ENCODE results near the gene TBC1D1. TPM values are rescaled to one million over a fixed set of nuclear protein-coding genes. Genes with fewer than 3 reads are reported as not detected.

The TBC1D1 gene
- total RNA-seq, 4 donors from 2014 or later, result 122 to 258 (median 139) TPM

DNA sequence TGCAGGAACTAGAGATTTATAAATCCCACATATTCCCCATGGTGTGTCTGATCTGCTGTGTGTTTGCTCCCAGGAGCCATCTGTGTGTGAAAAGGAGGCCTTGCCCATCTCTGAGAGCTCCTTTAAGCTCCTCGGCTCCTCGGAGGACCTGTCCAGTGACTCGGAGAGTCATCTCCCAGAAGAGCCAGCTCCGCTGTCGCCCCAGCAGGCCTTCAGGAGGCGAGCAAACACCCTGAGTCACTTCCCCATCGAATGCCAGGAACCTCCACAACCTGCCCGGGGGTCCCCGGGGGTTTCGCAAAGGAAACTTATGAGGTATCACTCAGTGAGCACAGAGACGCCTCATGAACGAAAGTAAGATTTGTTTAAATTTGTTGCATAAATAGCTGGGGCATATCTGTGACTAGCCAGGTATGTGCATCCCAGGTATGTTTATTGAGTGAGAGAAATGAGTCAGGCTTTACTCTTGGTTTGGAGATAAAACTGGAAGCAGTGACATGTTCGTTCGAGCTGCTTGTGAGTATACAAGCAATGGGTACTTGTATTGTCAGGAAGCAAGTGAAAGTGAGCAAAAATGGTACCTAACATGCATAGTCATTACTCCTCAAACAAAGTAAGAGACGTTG lies 158.8 kb downstream of the TBC1D1 start:
- peaks cover 0 to 10% (median 1%) of the 10 kb centered on the region in 4 donors for H3K36me3 ChIP-seq
- intact Hi-C loops (cut with DNase I; ENCODE audit: low total_unique reads) (no loop called here), in situ Hi-C loops (cut with MboI; ENCODE audit: low pct_ligation_motif_present in 1 of 4, low pct_unique_long_range_greater_than_20kb in 1 of 4, low sequenced_read_pairs in 3 of 4) (loop anchor here (25.0 kb wide), 4 partner anchors 162 to 688 kb away; partner anchors contain the start of gene TBC1D1 (in 1 of the 4))
- no peak overlapping the region for H3K4me3 ChIP-seq
- 75 to 88% methylated on average over 3 to 15 of the region's 15 CpGs for WGBS, 2 donors (ENCODE audit: low coverage in 1 of 2)
- DNase-seq, result no peak
- H3K9me3 ChIP-seq, result no peaks in the 10 kb centered on the region
- peaks cover 0 to 23% (median 17%) of the 10 kb centered on the region in 4 donors for H3K4me1 ChIP-seq
- TF ChIP-seq POLR2AphosphoS5 (IDR thresholded peaks at IDR 0.05) (no peak), POLR2A (IDR thresholded peaks at IDR 0.05) (no peak), EP300 (IDR thresholded peaks at IDR 0.05; ENCODE audit: low read depth) (no peak)
- TF ChIP-seq, protein P1, sequence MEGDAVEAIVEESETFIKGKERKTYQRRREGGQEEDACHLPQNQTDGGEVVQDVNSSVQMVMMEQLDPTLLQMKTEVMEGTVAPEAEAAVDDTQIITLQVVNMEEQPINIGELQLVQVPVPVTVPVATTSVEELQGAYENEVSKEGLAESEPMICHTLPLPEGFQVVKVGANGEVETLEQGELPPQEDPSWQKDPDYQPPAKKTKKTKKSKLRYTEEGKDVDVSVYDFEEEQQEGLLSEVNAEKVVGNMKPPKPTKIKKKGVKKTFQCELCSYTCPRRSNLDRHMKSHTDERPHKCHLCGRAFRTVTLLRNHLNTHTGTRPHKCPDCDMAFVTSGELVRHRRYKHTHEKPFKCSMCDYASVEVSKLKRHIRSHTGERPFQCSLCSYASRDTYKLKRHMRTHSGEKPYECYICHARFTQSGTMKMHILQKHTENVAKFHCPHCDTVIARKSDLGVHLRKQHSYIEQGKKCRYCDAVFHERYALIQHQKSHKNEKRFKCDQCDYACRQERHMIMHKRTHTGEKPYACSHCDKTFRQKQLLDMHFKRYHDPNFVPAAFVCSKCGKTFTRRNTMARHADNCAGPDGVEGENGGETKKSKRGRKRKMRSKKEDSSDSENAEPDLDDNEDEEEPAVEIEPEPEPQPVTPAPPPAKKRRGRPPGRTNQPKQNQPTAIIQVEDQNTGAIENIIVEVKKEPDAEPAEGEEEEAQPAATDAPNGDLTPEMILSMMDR (IDR thresholded peaks at IDR 0.05), result no peak
- no peaks in the 10 kb centered on the region for H3K27me3 ChIP-seq
- H3K27ac ChIP-seq, result peak overlapping the region; percentile 9 to 80 (median 76)

GRCh38 chr4:38050560-38051350 lies 159.9 kb downstream of the TBC1D1 start:
- intact Hi-C loops (cut with DNase I; ENCODE audit: low total_unique reads) (no loop called here), in situ Hi-C loops (cut with MboI; ENCODE audit: low pct_ligation_motif_present in 1 of 4, low pct_unique_long_range_greater_than_20kb in 1 of 4, low sequenced_read_pairs in 3 of 4) (loop anchor here in 3 of 4 donors (25.0 kb wide), 2 partner anchors 262 to 687 kb away; no protein-coding TSS in a partner anchor)
- Histone ChIP-seq H3K27me3 (no peaks in the 10 kb centered on the region), H3K36me3 (peaks cover 0 to 14% (median 0%) of the 10 kb centered on the region in 4 donors), H3K9me3 (no peaks in the 10 kb centered on the region), H3K27ac (peak overlapping the region; percentile 62 to 80 (median 76)), H3K4me1 (peaks cover 0 to 23% (median 17%) of the 10 kb centered on the region in 4 donors), H3K4me3 (no peak overlapping the region)
- WGBS, 2 donors (ENCODE audit: low coverage in 1 of 2), result 69 to 84% methylated on average over 10 of the region's 10 CpGs
- TF ChIP-seq POLR2A (IDR thresholded peaks at IDR 0.05) (no peak), EP300 (IDR thresholded peaks at IDR 0.05; ENCODE audit: low read depth) (no peak), POLR2AphosphoS5 (IDR thresholded peaks at IDR 0.05) (peak in 1 of 3 donors; percentile 22)
- TF ChIP-seq, protein P1 (IDR thresholded peaks at IDR 0.05), result no peak
- no peak for DNase-seq

DNA sequence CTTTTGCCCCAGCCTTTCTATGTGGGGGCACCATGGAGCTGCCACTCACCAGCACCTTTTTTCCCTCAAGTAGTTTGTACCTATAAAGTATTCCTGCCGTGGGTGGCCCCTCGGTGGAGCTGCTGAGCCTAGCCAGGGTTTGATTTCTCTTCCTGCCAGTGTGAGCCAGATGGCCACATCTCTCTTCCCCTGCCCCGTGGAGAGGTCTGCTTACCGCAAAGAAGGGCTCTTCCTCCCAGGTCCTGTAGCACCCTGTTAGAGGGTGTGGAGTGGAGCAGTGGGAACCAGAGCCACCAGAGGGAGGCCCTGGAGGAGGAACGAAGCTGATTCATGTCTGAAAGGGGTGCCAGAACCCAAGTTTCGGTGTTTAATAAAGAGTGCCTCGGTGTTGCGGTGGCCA lies 164.7 kb downstream of the TBC1D1 start:
- Histone ChIP-seq H3K36me3 (peaks cover 0 to 20% (median 0%) of the 10 kb centered on the region in 4 donors), H3K4me3 (no peak overlapping the region), H3K4me1 (peaks cover 0 to 5% (median 0%) of the 10 kb centered on the region in 4 donors), H3K27ac (peak overlapping the region in 3 of 4 donors; percentile 30 to 44 (median 38)), H3K9me3 (no peaks in the 10 kb centered on the region), H3K27me3 (no peaks in the 10 kb centered on the region)
- 64% methylated on average over 8 of the region's 8 CpGs; no CpG with 5 or more reads in 1 of the 2 donors for WGBS, 2 donors (ENCODE audit: low coverage in 1 of 2)
- in situ Hi-C loops (cut with MboI; ENCODE audit: low pct_ligation_motif_present in 1 of 4, low pct_unique_long_range_greater_than_20kb in 1 of 4, low sequenced_read_pairs in 3 of 4) (loop anchor here in 3 of 4 donors (25.0 kb wide), 2 partner anchors 257 to 682 kb away; no protein-coding TSS in a partner anchor), intact Hi-C loops (cut with DNase I; ENCODE audit: low total_unique reads) (no loop called here)
- DNase-seq, result no peak
- TF ChIP-seq POLR2AphosphoS5 (IDR thresholded peaks at IDR 0.05) (no peak), EP300 (IDR thresholded peaks at IDR 0.05; ENCODE audit: low read depth) (no peak), POLR2A (IDR thresholded peaks at IDR 0.05) (no peak)
- TF ChIP-seq, protein P1 (IDR thresholded peaks at IDR 0.05), result no peak

Data from transverse colon (tissue), 4 donors.